GM23248 (cell line): ENCODE measurements around the gene NGEF. TPM values are rescaled to one million over a fixed set of nuclear protein-coding genes. Genes with fewer than 3 reads are reported as not detected.

ENCODE experiments used
- DNase-seq: peaks from one replicate; pipeline ENCODE4 v3.0.0-alpha.2; 2015
- H2AFZ ChIP-seq: fragments of 200-600 bp; sonication (generic); 2 replicates; pipeline ENCODE4 v1.6.1; 2016; ENCODE audit warnings: antibody characterized with exemption
- H3F3A ChIP-seq: fragments of 200-600 bp; sonication (generic); 2 replicates; pipeline ENCODE4 v1.6.1; 2016; ENCODE audit warnings: mild to moderate bottlenecking, antibody characterized with exemption, mixed run types; ENCODE audit not compliant: insufficient read depth
- H3K27ac ChIP-seq: fragments of 200-600 bp; sonication (generic); 2 replicates; pipeline ENCODE4 v1.5.1; 2016; ENCODE audit warnings: mild to moderate bottlenecking
- H3K27me3 ChIP-seq: fragments of 200-600 bp; sonication (generic); replicated peaks from 2 replicates; pipeline ENCODE4 v1.6.1; 2016; ENCODE audit warnings: mild to moderate bottlenecking; ENCODE audit not compliant: insufficient read depth
- H3K36me3 ChIP-seq: fragments of 200-600 bp; sonication (generic); 2 replicates; pipeline ENCODE4 v1.6.1; 2016; ENCODE audit warnings: low read depth, mild to moderate bottlenecking
- H3K4me1 ChIP-seq: fragments of 200-600 bp; sonication (generic); 2 replicates; pipeline ENCODE4 v1.6.1; 2016; ENCODE audit warnings: mild to moderate bottlenecking; ENCODE audit not compliant: insufficient read depth
- H3K4me2 ChIP-seq: fragments of 200-600 bp; sonication (generic); one replicate; pipeline ENCODE4 v1.6.1; 2016; ENCODE audit warnings: mild to moderate bottlenecking; ENCODE audit not compliant: unreplicated experiment
- H3K4me3 ChIP-seq: fragments of 200-600 bp; sonication (generic); 2 replicates; pipeline ENCODE4 v1.5.1; 2016; ENCODE audit warnings: mild to moderate bottlenecking
- H3K79me2 ChIP-seq: fragments of 200-600 bp; sonication (generic); 2 replicates; pipeline ENCODE4 v1.6.1; 2016; ENCODE audit warnings: mild to moderate bottlenecking; ENCODE audit not compliant: insufficient read depth
- H3K9ac ChIP-seq: fragments of 200-600 bp; sonication (generic); 2 replicates; pipeline ENCODE4 v1.6.1; 2016; ENCODE audit warnings: mild to moderate bottlenecking
- H3K9me2 ChIP-seq: fragments of 200-600 bp; sonication (generic); 2 replicates; pipeline ENCODE4 v1.6.1; 2016; ENCODE audit warnings: mixed run types, mild to moderate bottlenecking, moderate library complexity; ENCODE audit not compliant: insufficient read depth
- H3K9me3 ChIP-seq: fragments of 200-600 bp; sonication (generic); one replicate; pipeline ENCODE4 v1.6.1; 2017; ENCODE audit warnings: low read depth
- H4K20me1 ChIP-seq: fragments of 200-600 bp; sonication (generic); 2 replicates; pipeline ENCODE4 v1.6.0; 2016; ENCODE audit not compliant: insufficient read depth
- EZH2 ChIP-seq: fragments of 200-600 bp; sonication (generic); IDR thresholded peaks from 2 replicates; pipeline ENCODE4 v1.6.1; 2018; ENCODE audit warnings: antibody characterized with exemption, mild to moderate bottlenecking; ENCODE audit not compliant: insufficient read depth, poor library complexity, severe bottlenecking
- EZH2phosphoT487 ChIP-seq: fragments of 200-600 bp; sonication (generic); IDR thresholded peaks from 2 replicates; pipeline ENCODE4 v1.6.1; 2018; ENCODE audit warnings: antibody characterized with exemption, moderate library complexity, mild to moderate bottlenecking, low read depth; ENCODE audit not compliant: insufficient read depth
- WGBS, 2 experiments: methylation state at CpG; one replicate each; pipeline ENCODE4 v1.1.6; 2015 to 2017; ENCODE audit warnings: low lambda C conversion rate in 2 of 2, low coverage in 1 of 2; ENCODE audit errors: missing lambda C conversion rate in 2 of 2; 5-methylcytosine and 5-hydroxymethylcytosine counted together
- in situ Hi-C: fragments of 300-500 bp; cut with MboI; formaldehyde crosslinking; loops from 2 replicates; pipeline ENCODE4 v1.15.0; 2020
- polyA plus RNA-seq: library from polyadenylated mRNA; unstranded; fragments of >200 nt; fragmentation: Nextera tagmentation; extraction: Ambion mirVana; gene quantifications from 2 replicates; pipeline ENCODE4 v1.2.1, GENCODE V29; 2016
- total RNA-seq: library from RNA; depleted of rRNA; stranded (reverse); fragments of >200 nt; shearing (Covaris generic); gene quantifications from 2 replicates; pipeline ENCODE4 v1.2.3, GENCODE V29; 2014

Gene NGEF
- total and polyA plus RNA-seq, 2 experiments from 2014 or later, result 0.43 TPM; not detected in 1

GRCh38 chr2:233047206-233047605, 34.1 kb upstream of the NGEF start:
- H3K9me3 ChIP-seq, result no peaks in the 10 kb centered on the region

GRCh38 chr2:233044974-233045605, 32.0 kb upstream of the NGEF start:
- WGBS, 2 experiments, result 70 to 74% methylated on average over 9 of the region's 9 CpGs
- in situ Hi-C loops, result no loop called here

More at GRCh38 chr2:233047206-233047605, 34.1 kb upstream of the NGEF start:
- Histone ChIP-seq H3F3A (peaks cover 7% of the 10 kb centered on the region; the same call in 1 of the 2 replicates), H3K4me2 (no peak overlapping the region), H3K36me3 (no peaks in the 10 kb centered on the region), H4K20me1 (no peaks in the 10 kb centered on the region), H2AFZ (no peak overlapping the region), H3K27ac (no peak overlapping the region), H3K27me3 (no peaks in the 10 kb centered on the region; the same call in 1 of the 2 replicates), H3K4me3 (no peak overlapping the region), H3K9me2 (no peaks in the 10 kb centered on the region), H3K9ac (no peak overlapping the region), H3K79me2 (no peaks in the 10 kb centered on the region), H3K4me1 (0 out of 2 replicates have a peak, but pooled peaks cover 4% of the 10 kb centered on the region)
- 71 to 72% methylated on average over 3 of the region's 3 CpGs for WGBS, 2 experiments
- no peak for TF ChIP-seq EZH2phosphoT487
- no peak for TF ChIP-seq EZH2
- no peak for DNase-seq
- in situ Hi-C loops, result no loop called here

GRCh38 chr2:233042549-233042948, 29.5 kb upstream of the NGEF start:
- Histone ChIP-seq H3K27ac (no peak overlapping the region), H3K9me3 (no peaks in the 10 kb centered on the region), H3K9me2 (no peaks in the 10 kb centered on the region), H3K27me3 (no peaks in the 10 kb centered on the region; the same call in 1 of the 2 replicates), H3K4me2 (no peak overlapping the region), H2AFZ (no peak overlapping the region), H3K36me3 (no peaks in the 10 kb centered on the region), H3K79me2 (no peaks in the 10 kb centered on the region), H4K20me1 (no peaks in the 10 kb centered on the region), H3F3A (peaks cover 10% of the 10 kb centered on the region), H3K4me3 (no peak overlapping the region), H3K9ac (no peak overlapping the region), H3K4me1 (no peaks in the 10 kb centered on the region)
- WGBS, 2 experiments, result 79 to 84% methylated on average over 9 of the region's 9 CpGs
- in situ Hi-C loops, result no loop called here
- TF ChIP-seq EZH2 (no peak), EZH2phosphoT487 (no peak)
- no peak for DNase-seq

More at GRCh38 chr2:233044974-233045605, 32.0 kb upstream of the NGEF start:
- H3K79me2 ChIP-seq, result no peaks in the 10 kb centered on the region
- no peaks in the 10 kb centered on the region for H3K9me2 ChIP-seq
- H2AFZ ChIP-seq, result no peak overlapping the region
- H3K27me3 ChIP-seq, result no peaks in the 10 kb centered on the region; the same call in 1 of the 2 replicates
- no peaks in the 10 kb centered on the region for H3K4me1 ChIP-seq
- H3K36me3 ChIP-seq, result no peaks in the 10 kb centered on the region
- peaks cover 7% of the 10 kb centered on the region; the same call in 1 of the 2 replicates for H3F3A ChIP-seq
- TF ChIP-seq EZH2phosphoT487 (no peak), EZH2 (no peak)
- H3K27ac ChIP-seq, result no peak overlapping the region
- H3K4me3 ChIP-seq, result no peak overlapping the region
- no peak overlapping the region for H3K9ac ChIP-seq
- no peaks in the 10 kb centered on the region for H3K9me3 ChIP-seq
- no peaks in the 10 kb centered on the region for H4K20me1 ChIP-seq
- no peak overlapping the region for H3K4me2 ChIP-seq
- no peak for DNase-seq

GRCh38 chr2:233041722-233042323, 28.8 kb upstream of the NGEF start:
- Histone ChIP-seq H3K4me1 (no peaks in the 10 kb centered on the region), H3K9me3 (no peaks in the 10 kb centered on the region), H4K20me1 (no peaks in the 10 kb centered on the region), H3F3A (peaks cover 18% of the 10 kb centered on the region), H3K27me3 (no peaks in the 10 kb centered on the region; the same call in 1 of the 2 replicates), H3K36me3 (no peaks in the 10 kb centered on the region), H3K79me2 (no peaks in the 10 kb centered on the region), H3K9ac (no peak overlapping the region), H2AFZ (no peak overlapping the region), H3K27ac (no peak overlapping the region), H3K4me2 (no peak overlapping the region), H3K4me3 (no peak overlapping the region), H3K9me2 (no peaks in the 10 kb centered on the region)
- TF ChIP-seq EZH2phosphoT487, result no peak
- TF ChIP-seq EZH2, result no peak
- in situ Hi-C loops, result no loop called here
- 60 to 64% methylated on average over 10 of the region's 10 CpGs for WGBS, 2 experiments
- DNase-seq, result no peak
